IMR-90 (cell line): Measurements from ENCODE around the gene ULK1. TPM values are rescaled to one million over a fixed set of nuclear protein-coding genes. Genes with fewer than 3 reads are reported as not detected.

Experiments
- ATAC-seq: fragments of 200-7000 bp; cut with Tn5 transposase; 2 replicates; pipeline ENCODE4 v1.9.1; 2020; ENCODE audit warnings: low read depth, mild to moderate bottlenecking, moderate library complexity
- BruUV-seq: library from RNA; stranded (reverse); fragments of 400-500 nt; replicated peaks from 2 replicates; lab custom pipeline; 2021; lab: Mats Ljungman, UMichigan
- CTCF ChIA-PET: fragments of 300-600 bp; formaldehyde crosslinking; extraction: SDS; loops from one replicate; lab custom pipeline; 2021; ENCODE audit warnings: antibody characterized with exemption; lab: Yijun Ruan, JAX
- POLR2A ChIA-PET: fragments of 300-600 bp; sonication (Branson Sonifier 250); formaldehyde crosslinking; loops from one replicate; lab custom pipeline; 2022; ENCODE audit warnings: antibody characterized with exemption; ENCODE audit not compliant: unreplicated experiment; lab: Charles Lee
- DNase-seq: peaks from one replicate; pipeline ENCODE4 v3.0.0; 2013
- H2AFZ ChIP-seq: replicated peaks from 2 replicates; pipeline ENCODE3; 2013; ENCODE audit warnings: low read length, mild to moderate bottlenecking; ENCODE audit not compliant: poor library complexity
- H2AK5ac ChIP-seq: 2 replicates; pipeline ENCODE4 v1.6.1; 2013; ENCODE audit warnings: low read depth, low read length, inconsistent platforms
- H2AK9ac ChIP-seq: replicated peaks from 2 replicates; pipeline ENCODE3; 2013; ENCODE audit warnings: mild to moderate bottlenecking, low read depth, low read length, moderate library complexity; ENCODE audit not compliant: poor library complexity
- H2BK120ac ChIP-seq: 2 replicates; pipeline ENCODE4 v1.6.1; 2013; ENCODE audit warnings: low read depth, low read length, inconsistent platforms
- H2BK15ac ChIP-seq: 3 replicates; pipeline ENCODE4 v1.6.1; 2013; ENCODE audit warnings: low read depth, low read length, inconsistent platforms
- H2BK20ac ChIP-seq: 2 replicates; pipeline ENCODE4 v1.6.1; 2013; ENCODE audit warnings: low read depth, mild to moderate bottlenecking, inconsistent platforms, low read length, moderate library complexity
- H2BK5ac ChIP-seq: 2 replicates; pipeline ENCODE4 v1.6.1; 2013; ENCODE audit warnings: mild to moderate bottlenecking, low read depth, low read length, inconsistent platforms; ENCODE audit not compliant: poor library complexity, severe bottlenecking
- H3K14ac ChIP-seq: replicated peaks from 2 replicates; pipeline ENCODE4 v1.6.1; 2013; ENCODE audit warnings: low read depth, low read length, inconsistent platforms
- H3K18ac ChIP-seq: 2 replicates; pipeline ENCODE4 v1.6.1; 2013; ENCODE audit warnings: low read depth, low read length, control low read depth
- H3K23ac ChIP-seq: 2 replicates; pipeline ENCODE4 v1.6.1; 2013; ENCODE audit warnings: low read depth, low read length, inconsistent platforms
- H3K27ac ChIP-seq: 2 replicates; pipeline ENCODE4 v1.5.1; 2013; ENCODE audit warnings: mild to moderate bottlenecking, control low read depth, low read length; ENCODE audit not compliant: insufficient read depth
- H3K27me3 ChIP-seq: 2 replicates; pipeline ENCODE4 v1.6.1; 2013; ENCODE audit warnings: low read length; ENCODE audit not compliant: control insufficient read depth, insufficient read depth
- H3K36me3 ChIP-seq: 2 replicates; pipeline ENCODE4 v1.6.1; 2013; ENCODE audit warnings: low read length, mixed read lengths; ENCODE audit not compliant: control insufficient read depth, insufficient read depth
- H3K4ac ChIP-seq: 2 replicates; pipeline ENCODE4 v1.6.1; 2013; ENCODE audit warnings: low read depth, low read length, inconsistent platforms
- H3K4me1 ChIP-seq: 2 replicates; pipeline ENCODE4 v1.6.1; 2013; ENCODE audit warnings: low read length, mixed read lengths; ENCODE audit not compliant: control insufficient read depth, insufficient read depth
- H3K4me2 ChIP-seq: 2 replicates; pipeline ENCODE4 v1.6.1; 2013; ENCODE audit warnings: low read depth, mild to moderate bottlenecking, control low read depth, low read length, moderate library complexity
- H3K4me3 ChIP-seq: 2 replicates; pipeline ENCODE4 v1.5.1; 2013; ENCODE audit warnings: low read depth, mild to moderate bottlenecking, control low read depth, low read length, moderate library complexity; ENCODE audit not compliant: insufficient read depth
- H3K56ac ChIP-seq: 2 replicates; pipeline ENCODE4 v1.6.1; 2013; ENCODE audit warnings: low read length, inconsistent platforms; ENCODE audit not compliant: insufficient read depth; ENCODE audit errors: extremely low read depth
- H3K79me1 ChIP-seq, 2 experiments: 2 replicates each; pipeline ENCODE4 v1.6.1; 2013; ENCODE audit warnings: low read length in 2 of 2, inconsistent platforms in 1 of 2, low read depth in 1 of 2
- H3K9ac ChIP-seq: 2 replicates; pipeline ENCODE4 v1.6.1; 2013; ENCODE audit warnings: low read depth, low read length, control low read depth
- H3K9me1 ChIP-seq: 2 replicates; pipeline ENCODE4 v1.6.1; 2013; ENCODE audit warnings: low read length, inconsistent platforms; ENCODE audit not compliant: insufficient read depth
- H3K9me3 ChIP-seq: 2 replicates; pipeline ENCODE4 v1.6.1; 2013; ENCODE audit warnings: low read length; ENCODE audit not compliant: control insufficient read depth, insufficient read depth
- H4K20me1 ChIP-seq: 2 replicates; pipeline ENCODE4 v1.6.1; 2013; ENCODE audit warnings: low read length, inconsistent platforms; ENCODE audit not compliant: insufficient read depth
- H4K5ac ChIP-seq: 2 replicates; pipeline ENCODE4 v1.6.1; 2013; ENCODE audit warnings: mild to moderate bottlenecking, low read depth, low read length, control low read depth
- H4K8ac ChIP-seq, 2 experiments: 2 replicates each; pipeline ENCODE4 v1.6.1; 2013; ENCODE audit warnings: low read depth in 2 of 2, low read length in 2 of 2, control low read depth in 1 of 2, inconsistent platforms in 1 of 2
- H4K91ac ChIP-seq: 2 replicates; pipeline ENCODE4 v1.6.1; 2013; ENCODE audit warnings: low read depth, low read length, inconsistent platforms; ENCODE audit not compliant: insufficient read depth
- BHLHE40 ChIP-seq: fragments of 150-350 bp; IDR thresholded peaks from 2 replicates; pipeline ENCODE4 v1.6.1; 2016; ENCODE audit warnings: mild to moderate bottlenecking, low read depth, low read length
- CEBPB ChIP-seq: IDR thresholded peaks from 2 replicates; pipeline ENCODE4 v1.6.1; 2012; ENCODE audit warnings: low read depth, low read length, improper control_type of control experiment
- CHD1 ChIP-seq: IDR thresholded peaks from 2 replicates; pipeline ENCODE4 v1.6.1; 2012; ENCODE audit warnings: low read depth, low read length, improper control_type of control experiment
- FOS ChIP-seq: fragments of 150-350 bp; IDR thresholded peaks from 2 replicates; pipeline ENCODE4 v1.6.1; 2016; ENCODE audit warnings: low read depth, low read length
- MAFK ChIP-seq: IDR thresholded peaks from 2 replicates; pipeline ENCODE4 v1.6.1; 2012; ENCODE audit warnings: low read depth, low read length, improper control_type of control experiment
- MAZ ChIP-seq: IDR thresholded peaks from 2 replicates; pipeline ENCODE4 v1.6.1; 2012; ENCODE audit warnings: low read depth, mild to moderate bottlenecking, low read length, improper control_type of control experiment, moderate library complexity, borderline replicate concordance
- MXI1 ChIP-seq: IDR thresholded peaks from 2 replicates; pipeline ENCODE4 v1.6.1; 2012; ENCODE audit warnings: low read depth, mild to moderate bottlenecking, low read length, moderate library complexity, borderline replicate concordance
- NFE2L2 ChIP-seq: fragments of 150-350 bp; IDR thresholded peaks from 2 replicates; pipeline ENCODE4 v1.6.1; 2016; ENCODE audit warnings: low read depth, mild to moderate bottlenecking, low read length
- POLR2A ChIP-seq: IDR thresholded peaks from 2 replicates; pipeline ENCODE4 v1.6.1; 2012; ENCODE audit warnings: mild to moderate bottlenecking, low read depth, low read length
- RAD21 ChIP-seq: IDR thresholded peaks from 2 replicates; pipeline ENCODE4 v1.6.1; 2012; ENCODE audit warnings: low read length, improper control_type of control experiment
- RCOR1 ChIP-seq: IDR thresholded peaks from 2 replicates; pipeline ENCODE4 v1.6.1; 2012; ENCODE audit warnings: mild to moderate bottlenecking, low read length, improper control_type of control experiment; ENCODE audit not compliant: insufficient replicate concordance
- RFX5 ChIP-seq: IDR thresholded peaks from 2 replicates; pipeline ENCODE4 v1.8.0; 2012; ENCODE audit warnings: low read depth, mild to moderate bottlenecking, low read length, moderate library complexity
- SMC3 ChIP-seq: fragments of 150-350 bp; IDR thresholded peaks from 2 replicates; pipeline ENCODE4 v1.6.1; 2016; ENCODE audit warnings: low read depth, mild to moderate bottlenecking, antibody characterized with exemption, low read length, moderate library complexity
- WGBS, 2 experiments: methylation state at CpG; one replicate each; pipeline versions ENCODE4 v1.1.5 to v1.1.7; 2013; ENCODE audit warnings: missing lambda C conversion rate in 2 of 2; ENCODE audit not compliant: insufficient read length in 1 of 2; ENCODE audit errors: extremely low coverage in 2 of 2; 5-methylcytosine and 5-hydroxymethylcytosine counted together
- dilution Hi-C: fragments of 300-500 bp; cut with HindIII; formaldehyde crosslinking; loops from one replicate; pipeline ENCODE4 v1.14.3; 2018; ENCODE audit warnings: low sequenced_read_pairs; ENCODE audit not compliant: unreplicated experiment
- in situ Hi-C: fragments of 300-500 bp; cut with MboI; formaldehyde crosslinking; loops from 3 replicates; pipeline ENCODE4 v1.14.3; 2019; ENCODE audit warnings: low sequenced_read_pairs, inconsistent platforms, mixed read lengths
- intact Hi-C: fragments of 100-400 bp; cut with micrococcal nuclease; formaldehyde crosslinking; loops from 2 replicates; pipeline ENCODE4 v1.10.0; 2022
- polyA plus RNA-seq, 3 experiments: library from polyadenylated mRNA; depleted of rRNA; stranded (reverse); fragments of >200 nt; gene quantifications; 2 replicates each; pipeline ENCODE4 v1.2.3, GENCODE V29; 2012; ENCODE audit warnings: low replicate concordance in 1 of 3
- total RNA-seq: library from RNA; depleted of rRNA; stranded (reverse); fragments of >200 nt; gene quantifications from 2 replicates; pipeline ENCODE4 v1.2.3, GENCODE V29; 2012
- TF ChIP-seq, protein P1 (sequence below): fragments of 150-350 bp; IDR thresholded peaks from 2 replicates; pipeline ENCODE4 v1.6.1; 2017; ENCODE audit warnings: mild to moderate bottlenecking, antibody characterized with exemption, low read length, low read depth
- TF ChIP-seq, protein P2 (sequence below): fragments of 150-350 bp; IDR thresholded peaks from 2 replicates; pipeline ENCODE4 v1.6.1; 2016; ENCODE audit warnings: low read depth, mild to moderate bottlenecking, low read length, moderate library complexity, borderline replicate concordance
- TF ChIP-seq, protein P3 (sequence below): conservative IDR thresholded peaks from 2 replicates; pipeline ENCODE4 v1.5.1; 2012; ENCODE audit warnings: mild to moderate bottlenecking, low read depth, low read length, improper control_type of control experiment

The ULK1 gene
- total and polyA plus RNA-seq, 2 of the 4 experiments (the other 2 are of a cell fraction) = 1.8 to 19.2 TPM

DNA sequence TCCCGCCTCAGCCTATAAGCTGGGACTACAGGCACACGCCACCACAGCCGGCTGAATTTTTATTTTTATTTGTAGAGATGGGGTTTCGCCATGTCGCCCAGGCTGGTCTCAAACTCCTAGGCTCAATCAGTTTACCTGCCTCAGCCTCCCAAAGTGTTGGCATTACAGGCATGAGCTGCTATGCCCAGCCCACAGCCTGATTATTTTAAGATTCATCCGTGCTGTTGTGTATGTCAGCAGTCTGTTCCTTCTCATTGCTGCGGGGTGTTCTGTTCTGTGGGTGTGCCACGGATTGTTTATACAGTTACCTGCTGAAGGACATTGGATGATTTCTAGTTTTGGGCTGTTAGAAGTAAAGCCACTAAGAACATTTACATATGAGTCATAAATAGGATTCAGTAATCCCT is 45.7 kb downstream of the ULK1 start:
- H3K9ac ChIP-seq = no peak overlapping the region
- no peak overlapping the region for H3K4ac ChIP-seq
- WGBS, 2 experiments = no CpG with 5 or more reads among the region's 8 CpGs
- ATAC-seq = no peak
- no peak overlapping the region for H3K14ac ChIP-seq
- CTCF ChIA-PET = interaction anchor here (0.6 kb wide), 1 partner anchor 39 kb away, joined by 3 read pairs; no protein-coding TSS in a partner anchor
- H2AK9ac ChIP-seq = no peak overlapping the region
- no peak overlapping the region for H2BK120ac ChIP-seq
- H2BK20ac ChIP-seq = no peak overlapping the region
- H3K79me1 ChIP-seq = peaks cover 0 to 7% of the 10 kb centered on the region in 2 experiments; a peak in 1 of 4 replicates
- no peak for TF ChIP-seq BHLHE40
- no peak for TF ChIP-seq SMC3
- TF ChIP-seq MAFK = no peak
- TF ChIP-seq RAD21 = no peak
- TF ChIP-seq NFE2L2 = no peak
- TF ChIP-seq, protein P1, sequence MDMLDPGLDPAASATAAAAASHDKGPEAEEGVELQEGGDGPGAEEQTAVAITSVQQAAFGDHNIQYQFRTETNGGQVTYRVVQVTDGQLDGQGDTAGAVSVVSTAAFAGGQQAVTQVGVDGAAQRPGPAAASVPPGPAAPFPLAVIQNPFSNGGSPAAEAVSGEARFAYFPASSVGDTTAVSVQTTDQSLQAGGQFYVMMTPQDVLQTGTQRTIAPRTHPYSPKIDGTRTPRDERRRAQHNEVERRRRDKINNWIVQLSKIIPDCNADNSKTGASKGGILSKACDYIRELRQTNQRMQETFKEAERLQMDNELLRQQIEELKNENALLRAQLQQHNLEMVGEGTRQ = no peak
- TF ChIP-seq, protein P2, sequence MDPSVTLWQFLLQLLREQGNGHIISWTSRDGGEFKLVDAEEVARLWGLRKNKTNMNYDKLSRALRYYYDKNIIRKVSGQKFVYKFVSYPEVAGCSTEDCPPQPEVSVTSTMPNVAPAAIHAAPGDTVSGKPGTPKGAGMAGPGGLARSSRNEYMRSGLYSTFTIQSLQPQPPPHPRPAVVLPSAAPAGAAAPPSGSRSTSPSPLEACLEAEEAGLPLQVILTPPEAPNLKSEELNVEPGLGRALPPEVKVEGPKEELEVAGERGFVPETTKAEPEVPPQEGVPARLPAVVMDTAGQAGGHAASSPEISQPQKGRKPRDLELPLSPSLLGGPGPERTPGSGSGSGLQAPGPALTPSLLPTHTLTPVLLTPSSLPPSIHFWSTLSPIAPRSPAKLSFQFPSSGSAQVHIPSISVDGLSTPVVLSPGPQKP = no peak
- TF ChIP-seq MAZ = no peak
- TF ChIP-seq CHD1 = no peak
- TF ChIP-seq CEBPB = no peak
- no peak for TF ChIP-seq RFX5
- TF ChIP-seq MXI1 = no peak
- no peak for TF ChIP-seq RCOR1
- TF ChIP-seq FOS = no peak
- TF ChIP-seq, protein P3, sequence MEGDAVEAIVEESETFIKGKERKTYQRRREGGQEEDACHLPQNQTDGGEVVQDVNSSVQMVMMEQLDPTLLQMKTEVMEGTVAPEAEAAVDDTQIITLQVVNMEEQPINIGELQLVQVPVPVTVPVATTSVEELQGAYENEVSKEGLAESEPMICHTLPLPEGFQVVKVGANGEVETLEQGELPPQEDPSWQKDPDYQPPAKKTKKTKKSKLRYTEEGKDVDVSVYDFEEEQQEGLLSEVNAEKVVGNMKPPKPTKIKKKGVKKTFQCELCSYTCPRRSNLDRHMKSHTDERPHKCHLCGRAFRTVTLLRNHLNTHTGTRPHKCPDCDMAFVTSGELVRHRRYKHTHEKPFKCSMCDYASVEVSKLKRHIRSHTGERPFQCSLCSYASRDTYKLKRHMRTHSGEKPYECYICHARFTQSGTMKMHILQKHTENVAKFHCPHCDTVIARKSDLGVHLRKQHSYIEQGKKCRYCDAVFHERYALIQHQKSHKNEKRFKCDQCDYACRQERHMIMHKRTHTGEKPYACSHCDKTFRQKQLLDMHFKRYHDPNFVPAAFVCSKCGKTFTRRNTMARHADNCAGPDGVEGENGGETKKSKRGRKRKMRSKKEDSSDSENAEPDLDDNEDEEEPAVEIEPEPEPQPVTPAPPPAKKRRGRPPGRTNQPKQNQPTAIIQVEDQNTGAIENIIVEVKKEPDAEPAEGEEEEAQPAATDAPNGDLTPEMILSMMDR = no peak
- no peak for TF ChIP-seq POLR2A
- H4K91ac ChIP-seq = no peak overlapping the region
- intact Hi-C loops (no loop called here), in situ Hi-C loops (no loop called here), dilution Hi-C loops (no loop called here)
- no peak overlapping the region for H3K27ac ChIP-seq
- H4K20me1 ChIP-seq = no peaks in the 10 kb centered on the region
- H2AK5ac ChIP-seq = no peak overlapping the region
- no peak overlapping the region for H3K4me2 ChIP-seq
- no peak overlapping the region for H3K4me3 ChIP-seq
- H4K8ac ChIP-seq = no peak overlapping the region
- no peak overlapping the region for H2AFZ ChIP-seq
- no peak overlapping the region for H3K23ac ChIP-seq
- POLR2A ChIA-PET = no interaction called here
- BruUV-seq = no TSS peak
- no peaks in the 10 kb centered on the region for H3K27me3 ChIP-seq
- H3K18ac ChIP-seq = no peak overlapping the region
- H2BK15ac ChIP-seq = no peak overlapping the region
- no peaks in the 10 kb centered on the region for H3K9me3 ChIP-seq
- peaks cover 37% of the 10 kb centered on the region for H3K36me3 ChIP-seq
- DNase-seq = no peak
- H3K56ac ChIP-seq = no peak overlapping the region
- no peak overlapping the region for H4K5ac ChIP-seq
- peaks cover 4% of the 10 kb centered on the region; the same call in 1 of the 2 replicates for H3K9me1 ChIP-seq
- no peaks in the 10 kb centered on the region for H3K4me1 ChIP-seq
- H2BK5ac ChIP-seq = no peak overlapping the region
